ENCODE measurements around the gene IDUA. TPM values are rescaled to one million over a fixed set of nuclear protein-coding genes. Genes with fewer than 3 reads are reported as not detected.

IDUA gene
- total RNA-seq, 1 donor from 2014 or later = 18.0 TPM

DNA sequence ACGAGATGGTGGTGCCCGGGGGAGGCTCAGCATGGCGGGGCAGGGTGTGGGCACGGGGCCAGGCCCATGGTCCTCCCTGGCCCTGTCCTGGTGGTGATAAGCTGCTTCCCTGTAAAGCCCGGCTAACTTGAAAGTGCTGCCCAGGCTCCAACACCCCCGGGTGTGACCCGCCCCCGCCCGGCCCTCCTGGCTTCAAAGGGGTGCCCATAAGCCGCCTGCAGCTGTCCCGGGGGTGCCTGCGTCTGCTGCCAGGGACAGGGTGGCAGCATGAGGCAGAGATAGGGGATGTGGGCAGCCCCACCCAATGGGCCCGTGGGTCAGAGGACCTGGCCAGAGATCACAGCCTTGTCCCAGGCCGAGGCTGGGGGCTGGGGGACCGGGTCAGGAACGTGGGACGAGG, 42.7 kb downstream of the IDUA start:
- Mint-ChIP-seq H3K9me3 (no peaks in the 10 kb centered on the region), H3K4me3 (no peak overlapping the region), H3K27ac (ENCODE audit: unreplicated experiment) (no peak overlapping the region), H3K36me3 (ENCODE audit: low read depth) (peaks cover 12% of the 10 kb centered on the region), H3K27me3 (ENCODE audit: low read depth) (no peaks in the 10 kb centered on the region), H3K4me1 (peaks cover 13% of the 10 kb centered on the region)
- DNase-seq (ENCODE audit: low read depth, low spot score) = no peak
- TF ChIP-seq, protein P1, sequence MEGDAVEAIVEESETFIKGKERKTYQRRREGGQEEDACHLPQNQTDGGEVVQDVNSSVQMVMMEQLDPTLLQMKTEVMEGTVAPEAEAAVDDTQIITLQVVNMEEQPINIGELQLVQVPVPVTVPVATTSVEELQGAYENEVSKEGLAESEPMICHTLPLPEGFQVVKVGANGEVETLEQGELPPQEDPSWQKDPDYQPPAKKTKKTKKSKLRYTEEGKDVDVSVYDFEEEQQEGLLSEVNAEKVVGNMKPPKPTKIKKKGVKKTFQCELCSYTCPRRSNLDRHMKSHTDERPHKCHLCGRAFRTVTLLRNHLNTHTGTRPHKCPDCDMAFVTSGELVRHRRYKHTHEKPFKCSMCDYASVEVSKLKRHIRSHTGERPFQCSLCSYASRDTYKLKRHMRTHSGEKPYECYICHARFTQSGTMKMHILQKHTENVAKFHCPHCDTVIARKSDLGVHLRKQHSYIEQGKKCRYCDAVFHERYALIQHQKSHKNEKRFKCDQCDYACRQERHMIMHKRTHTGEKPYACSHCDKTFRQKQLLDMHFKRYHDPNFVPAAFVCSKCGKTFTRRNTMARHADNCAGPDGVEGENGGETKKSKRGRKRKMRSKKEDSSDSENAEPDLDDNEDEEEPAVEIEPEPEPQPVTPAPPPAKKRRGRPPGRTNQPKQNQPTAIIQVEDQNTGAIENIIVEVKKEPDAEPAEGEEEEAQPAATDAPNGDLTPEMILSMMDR (conservative IDR thresholded peaks at IDR 0.05) = no peak

DNA sequence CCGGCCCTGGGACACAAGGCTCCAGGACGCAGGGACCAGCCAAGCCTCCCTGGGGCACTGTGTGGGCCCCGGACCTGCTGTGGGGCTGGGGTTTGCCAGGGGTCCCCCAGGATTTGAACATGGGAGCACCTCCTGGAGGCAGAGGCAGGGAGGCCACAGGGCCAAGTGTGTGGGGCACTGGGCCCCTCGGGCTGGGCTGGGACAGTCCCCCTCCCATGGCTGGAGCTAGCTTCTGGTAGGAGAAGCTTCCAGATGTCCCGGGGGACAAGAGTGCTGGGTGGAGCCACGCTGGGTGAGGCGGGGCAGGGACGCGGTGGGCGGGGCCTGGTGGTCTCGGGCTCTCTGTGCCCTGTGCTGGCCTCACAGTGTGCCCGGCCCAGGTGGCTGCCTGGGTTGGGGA, 43.2 kb downstream of the IDUA start:
- Mint-ChIP-seq H3K36me3 (ENCODE audit: low read depth) (peaks cover 11% of the 10 kb centered on the region), H3K4me3 (no peak overlapping the region), H3K27me3 (ENCODE audit: low read depth) (no peaks in the 10 kb centered on the region), H3K9me3 (no peaks in the 10 kb centered on the region), H3K27ac (ENCODE audit: unreplicated experiment) (no peak overlapping the region), H3K4me1 (peaks cover 13% of the 10 kb centered on the region)
- DNase-seq (ENCODE audit: low read depth, low spot score) = no peak
- TF ChIP-seq, protein P1 (conservative IDR thresholded peaks at IDR 0.05) = no peak

DNA sequence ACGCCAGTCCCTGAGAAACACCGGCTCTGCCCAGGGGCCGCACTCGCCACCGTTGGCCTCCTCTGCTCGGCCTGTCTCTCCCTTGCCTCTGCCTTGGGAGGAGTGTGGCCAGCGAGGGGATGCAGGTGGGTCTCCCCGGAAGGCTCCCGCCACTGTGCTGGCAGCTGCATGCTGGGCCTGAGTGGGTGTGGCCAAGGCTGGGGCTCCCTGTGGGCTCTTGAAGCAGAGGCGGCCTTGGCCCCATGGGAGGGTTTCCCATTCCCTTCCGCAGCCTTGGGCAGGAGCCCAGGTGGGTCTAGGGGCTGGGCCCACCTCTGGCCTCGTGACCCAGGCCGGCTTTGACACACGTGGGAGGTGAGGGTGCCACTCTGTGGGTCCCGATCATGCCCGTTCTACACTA, 43.7 kb downstream of the IDUA start:
- Mint-ChIP-seq H3K9me3 (no peaks in the 10 kb centered on the region), H3K4me1 (peaks cover 16% of the 10 kb centered on the region), H3K27me3 (ENCODE audit: low read depth) (no peaks in the 10 kb centered on the region), H3K4me3 (peak overlapping the region; percentile 23), H3K27ac (ENCODE audit: unreplicated experiment) (no peak overlapping the region), H3K36me3 (ENCODE audit: low read depth) (peaks cover 6% of the 10 kb centered on the region)
- TF ChIP-seq, protein P1 (conservative IDR thresholded peaks at IDR 0.05) = no peak
- no peak for DNase-seq (ENCODE audit: low read depth, low spot score)

DNA sequence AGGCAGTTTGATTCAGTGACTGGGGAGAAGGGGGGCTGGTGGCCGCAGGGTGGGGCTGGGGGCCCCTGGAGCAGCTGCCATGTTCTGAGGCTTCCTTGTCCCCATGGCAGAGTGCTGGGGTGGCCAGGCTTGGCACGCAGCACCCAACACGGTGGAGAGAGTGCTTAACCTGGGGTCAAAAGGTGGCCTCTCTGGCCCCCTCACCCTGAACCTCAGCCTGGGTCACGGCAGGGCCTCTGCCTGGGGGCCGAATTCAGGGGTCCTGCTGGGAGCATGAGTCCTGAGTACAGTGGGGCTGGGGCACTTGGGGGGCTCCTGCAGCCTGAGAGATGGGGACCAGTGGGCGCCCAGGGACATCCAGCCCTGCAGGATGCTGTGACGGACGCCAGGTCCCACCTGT, 44.5 kb downstream of the IDUA start:
- H3K27me3 Mint-ChIP-seq (ENCODE audit: low read depth) = no peaks in the 10 kb centered on the region
- H3K27ac Mint-ChIP-seq (ENCODE audit: unreplicated experiment) = no peak overlapping the region
- H3K4me1 Mint-ChIP-seq = peaks cover 12% of the 10 kb centered on the region
- H3K9me3 Mint-ChIP-seq = no peaks in the 10 kb centered on the region
- DNase-seq (ENCODE audit: low read depth, low spot score) = no peak
- TF ChIP-seq, protein P1 (conservative IDR thresholded peaks at IDR 0.05) = no peak
- H3K36me3 Mint-ChIP-seq (ENCODE audit: low read depth) = no peaks in the 10 kb centered on the region
- no peak overlapping the region for H3K4me3 Mint-ChIP-seq

DNA sequence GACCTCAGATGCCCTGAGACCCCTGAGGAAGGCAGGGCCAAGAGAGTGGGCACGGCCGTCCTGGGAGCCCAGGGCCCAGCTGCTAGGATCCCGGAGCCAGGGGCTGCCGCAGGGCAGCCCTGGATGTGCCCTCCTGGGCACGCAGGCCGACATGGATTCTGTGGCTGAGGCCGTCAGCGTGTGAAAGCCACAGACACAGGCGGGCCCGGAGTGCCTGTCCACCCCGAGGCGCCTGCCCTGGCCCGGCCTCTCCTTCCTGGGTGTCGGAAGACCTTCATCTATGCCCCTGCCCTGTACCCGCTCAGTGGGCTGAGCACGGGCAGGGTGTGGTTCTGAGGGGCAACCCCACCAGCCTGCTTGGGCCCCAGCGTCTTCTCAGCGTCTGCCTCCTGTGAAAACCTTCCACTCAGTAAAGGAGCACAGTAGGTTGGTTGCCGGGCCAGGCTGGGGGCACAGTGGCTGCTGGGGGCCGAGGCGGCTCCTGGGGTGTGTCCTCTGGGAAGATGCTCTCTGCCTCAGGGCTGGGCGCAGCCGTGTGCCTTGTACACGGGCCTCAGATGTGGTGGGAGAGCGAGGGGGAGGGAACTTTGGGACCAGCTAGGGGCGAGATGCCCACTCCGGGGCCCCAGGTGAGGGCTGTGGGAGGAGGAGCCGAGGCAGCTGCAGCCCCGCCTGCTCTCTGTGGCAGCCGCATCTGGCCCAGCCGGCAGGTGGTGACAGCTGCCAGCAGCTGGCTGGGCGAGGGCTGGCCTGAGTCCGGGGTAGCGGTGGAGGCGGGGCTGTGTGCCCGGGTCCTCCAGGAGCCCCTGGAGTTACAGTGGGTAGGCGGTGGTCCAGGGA, 45.3 kb downstream of the IDUA start:
- H3K4me1 Mint-ChIP-seq = peaks cover 8% of the 10 kb centered on the region
- no peak for DNase-seq (ENCODE audit: low read depth, low spot score)
- H3K9me3 Mint-ChIP-seq = no peaks in the 10 kb centered on the region
- no peak overlapping the region for H3K27ac Mint-ChIP-seq (ENCODE audit: unreplicated experiment)
- TF ChIP-seq, protein P1 (conservative IDR thresholded peaks at IDR 0.05) = no peak
- no peaks in the 10 kb centered on the region for H3K36me3 Mint-ChIP-seq (ENCODE audit: low read depth)
- no peak overlapping the region for H3K4me3 Mint-ChIP-seq
- H3K27me3 Mint-ChIP-seq (ENCODE audit: low read depth) = no peaks in the 10 kb centered on the region

Data from neural crest cell (in vitro differentiated cells).